Cardiac septum (tissue), 1 donor: Measurements from ENCODE around the gene KRTAP5-3. TPM values are rescaled to one million over a fixed set of nuclear protein-coding genes. Genes with fewer than 3 reads are reported as not detected.
"Not testable (repeated sequence)": the region's sequence is repeated elsewhere in the genome, so short reads cannot be mapped to it uniquely, and the experiment has no call there.

Experiments used
- DNase-seq: peaks from one replicate; pipeline ENCODE4 v3.0.0-alpha.2; 2020; ENCODE audit warnings: low spot score
- intact Hi-C: fragments of 100-400 bp; cut with DNase I; formaldehyde crosslinking; loops from one replicate; pipeline ENCODE4 v1.14.0; 2022
- long read RNA-seq: library from polyadenylated mRNA; unstranded; transcript quantifications from one replicate; pipeline ENCODE4 v2.0.0, GENCODE V29; 2021
- total RNA-seq: library from RNA; stranded (reverse); fragmentation: NEBNext Ultra II Directional; extraction: Animal tissue kit (Norgen Biotek cat#: 25700); gene quantifications from one replicate; pipeline ENCODE4 v1.2.1, GENCODE V29; 2021
- donor health status: DM: no; HTN: no; CAD: no.

The KRTAP5-3 gene, protein sequence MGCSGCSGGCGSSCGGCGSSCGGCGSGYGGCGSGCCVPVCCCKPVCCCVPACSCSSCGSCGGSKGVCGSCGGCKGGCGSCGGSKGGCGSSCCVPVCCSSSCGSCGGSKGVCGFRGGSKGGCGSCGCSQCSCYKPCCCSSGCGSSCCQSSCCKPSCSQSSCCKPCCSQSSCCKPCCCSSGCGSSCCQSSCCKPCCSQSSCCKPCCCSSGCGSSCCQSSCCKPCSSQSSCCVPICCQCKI
- not detected for total RNA-seq
- long read RNA-seq, result 0 reads

DNA sequence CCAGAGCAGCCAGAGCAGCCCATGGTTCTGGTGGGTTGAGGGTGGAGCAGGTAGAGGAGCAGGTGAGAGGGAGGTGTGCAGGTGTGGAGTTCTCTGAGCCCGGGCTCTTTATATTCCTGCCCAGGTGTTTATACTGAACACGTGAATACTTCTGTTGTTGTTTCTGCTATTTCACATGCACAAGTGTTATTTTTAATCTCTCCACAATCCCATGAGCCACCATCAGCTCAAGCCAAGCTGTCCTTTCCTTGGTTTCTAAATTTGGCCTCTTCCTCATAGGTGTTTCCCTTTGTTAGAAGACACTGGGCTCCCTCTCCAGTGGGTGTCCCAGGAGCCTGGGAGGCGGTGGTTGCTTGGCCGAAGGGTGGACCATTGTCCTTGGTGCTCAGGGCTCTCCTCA lies at the start of gene KRTAP5-3:
TSS of gene KRTAP5-3 (minus strand) at position 101 of the 400 bp plus-strand sequence. CDS start at position 23, 78 bp downstream.
- DNase-seq, result no peak
- intact Hi-C loops, result no loop called here

DNA sequence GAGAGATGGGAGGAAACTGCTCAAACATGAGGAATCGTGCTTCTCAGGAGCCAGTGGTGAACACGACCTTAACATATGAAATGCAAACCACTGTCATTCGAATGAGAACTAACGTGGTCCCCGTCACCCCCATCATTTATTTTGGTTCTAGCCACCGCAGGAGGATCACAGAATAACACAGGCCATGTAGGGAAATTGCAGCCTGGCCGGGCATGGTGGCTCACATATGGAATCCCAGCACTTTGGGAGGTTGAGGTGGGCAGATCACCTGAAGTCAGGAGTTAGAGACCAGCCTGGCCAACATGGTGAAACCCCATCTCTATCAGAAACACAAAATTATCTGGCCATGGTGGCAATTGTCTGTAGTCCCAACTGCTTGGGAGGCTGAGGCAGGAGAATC lies 48.4 kb upstream of the KRTAP5-3 start:
- intact Hi-C loops, result no loop called here
- DNase-seq, result no peak

DNA sequence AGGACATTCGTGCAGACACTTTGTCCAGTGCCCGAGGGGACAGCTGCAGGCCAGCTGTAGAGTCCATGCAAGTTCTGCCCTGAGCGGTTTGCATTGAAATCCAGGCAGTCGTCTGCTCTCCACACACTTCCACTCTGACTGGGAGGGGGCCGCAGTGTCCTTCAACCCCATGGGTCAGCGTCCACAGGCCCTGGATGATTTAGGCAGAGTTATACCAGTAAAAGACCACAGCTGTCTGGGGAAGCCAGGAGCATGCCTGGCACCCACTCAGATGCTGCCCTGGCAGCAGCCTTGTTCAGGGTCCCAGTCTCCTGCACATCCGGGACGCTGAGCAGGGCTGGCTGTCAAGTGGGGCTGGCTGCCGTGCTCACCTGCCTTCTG lies 47.8 kb upstream of the KRTAP5-3 start:
- intact Hi-C loops, result no loop called here
- no peak for DNase-seq

DNA sequence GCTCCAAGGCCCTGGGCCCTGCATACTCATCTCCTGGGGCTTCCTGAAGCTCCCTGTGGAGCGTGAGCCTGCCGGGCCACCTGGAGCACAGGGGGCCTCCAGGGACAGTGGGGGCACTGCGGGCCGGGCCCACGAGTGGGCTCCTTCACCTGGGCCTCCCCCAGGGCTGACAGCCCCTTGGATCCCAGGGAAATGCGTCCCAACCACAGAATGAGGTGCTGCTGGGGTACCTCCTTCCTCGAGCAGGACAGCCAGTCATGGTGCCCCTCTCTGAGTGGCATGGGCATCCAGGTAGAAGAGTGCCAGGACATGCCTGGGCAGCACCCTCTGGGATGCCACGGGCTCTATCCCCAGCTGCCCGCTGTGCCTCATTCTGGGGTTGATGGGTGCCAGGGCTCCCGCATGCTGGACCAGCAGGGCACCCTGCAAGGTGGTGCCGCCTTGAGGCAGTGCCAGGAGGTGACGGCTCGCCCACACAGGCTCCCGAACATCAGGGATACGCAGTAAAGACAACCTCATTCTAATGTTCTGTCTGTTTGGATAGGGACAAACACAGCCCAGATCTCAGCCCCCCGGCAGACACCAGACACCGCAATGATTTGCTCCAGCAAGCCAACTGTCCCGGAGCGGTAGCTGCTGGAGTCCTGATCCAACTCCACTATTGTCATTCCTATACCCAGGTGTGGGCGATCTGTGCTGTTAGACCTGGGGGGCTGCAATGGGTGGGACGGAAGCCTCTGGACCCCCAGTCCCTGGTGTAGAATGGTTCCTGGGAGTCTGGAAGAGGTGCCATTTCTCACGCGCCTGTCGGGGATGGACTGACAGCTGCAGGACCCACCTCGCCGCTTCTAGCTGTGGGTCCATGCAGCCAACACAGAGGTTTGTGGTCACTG lies 47.2 kb upstream of the KRTAP5-3 start:
- intact Hi-C loops, result no loop called here
- DNase-seq, result no peak

DNA sequence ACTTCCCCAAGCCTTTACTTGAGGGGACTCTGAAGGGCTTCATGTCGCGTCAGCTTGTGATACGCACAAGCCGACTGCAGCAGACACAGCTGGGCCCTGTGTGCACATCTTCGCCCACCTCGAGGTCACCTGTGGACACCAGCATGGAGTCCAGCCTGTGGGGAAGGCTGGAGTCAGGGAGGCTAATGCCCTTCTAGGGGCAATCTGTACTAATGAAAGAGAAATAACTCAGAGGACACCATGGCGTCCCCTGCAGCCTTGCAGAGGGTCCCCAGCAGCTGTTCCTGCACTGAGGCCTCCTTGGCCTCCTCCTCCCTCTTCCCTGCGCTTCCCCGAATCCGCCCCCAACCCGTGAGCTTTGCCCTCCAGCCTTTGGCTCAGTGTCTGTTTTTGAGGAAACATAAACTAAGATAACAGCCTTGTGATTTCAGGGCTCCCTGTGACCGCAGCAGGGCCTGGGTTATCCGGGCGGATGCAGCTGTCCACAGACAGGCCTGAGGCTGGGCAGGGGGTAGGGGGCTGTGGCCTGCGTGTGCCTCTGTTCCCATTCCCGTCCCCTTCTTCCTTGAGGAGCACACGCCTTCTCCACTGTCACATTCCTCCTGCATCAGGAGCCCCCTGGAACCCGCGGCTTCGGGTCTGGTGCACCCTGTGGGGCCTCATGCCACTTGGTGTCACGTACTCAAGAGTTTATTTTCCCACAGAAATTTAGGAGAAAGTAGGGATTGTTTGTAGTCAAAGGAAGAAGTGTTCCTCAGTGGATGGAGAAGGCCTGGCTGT lies 46.3 kb upstream of the KRTAP5-3 start:
- DNase-seq, result no peak
- intact Hi-C loops, result no loop called here

DNA sequence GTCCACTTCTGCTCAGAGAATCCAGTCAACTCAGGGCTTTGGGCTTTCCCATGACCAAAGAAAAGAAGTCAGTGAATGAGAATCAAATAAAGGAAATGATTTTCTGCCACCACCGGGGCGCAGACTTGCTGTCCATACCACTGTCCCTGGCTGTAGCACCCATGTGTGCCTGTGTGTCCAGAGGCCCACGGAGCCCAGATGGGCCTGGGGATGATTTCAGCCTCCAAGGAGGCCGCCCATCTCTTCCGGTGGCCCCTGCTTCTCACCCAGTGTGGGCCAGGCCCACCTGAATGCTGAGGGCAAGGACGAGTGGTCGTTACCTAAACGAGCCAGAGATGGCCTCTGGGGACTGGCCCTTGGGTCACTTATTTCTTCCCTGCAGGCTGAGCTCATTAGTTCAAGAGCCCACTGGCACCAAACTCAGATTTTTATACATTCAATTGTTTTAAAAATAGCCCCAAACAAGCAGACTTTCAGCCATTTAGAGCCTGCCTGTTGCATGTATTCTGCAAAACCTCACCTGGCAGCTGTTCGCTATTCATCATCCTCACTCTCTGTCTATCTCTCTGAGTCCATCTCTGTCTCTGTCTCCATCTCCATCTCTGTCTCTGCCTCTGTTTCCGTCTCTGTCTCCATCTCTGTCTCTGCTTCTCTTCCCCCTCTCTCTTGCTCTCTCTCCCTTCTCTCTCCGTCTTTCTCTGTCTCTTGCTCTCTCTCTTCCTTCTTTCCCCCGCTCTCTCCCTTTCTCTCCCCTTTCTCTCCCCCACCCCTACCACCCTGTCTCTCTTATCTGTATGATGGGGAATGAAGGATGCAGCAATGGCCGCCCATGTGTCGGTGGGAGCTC lies 45.5 kb upstream of the KRTAP5-3 start:
- intact Hi-C loops, result loop anchor here (2.0 kb wide), 3 partner anchors 41 to 499 kb away; no protein-coding TSS in a partner anchor
- no peak for DNase-seq

DNA sequence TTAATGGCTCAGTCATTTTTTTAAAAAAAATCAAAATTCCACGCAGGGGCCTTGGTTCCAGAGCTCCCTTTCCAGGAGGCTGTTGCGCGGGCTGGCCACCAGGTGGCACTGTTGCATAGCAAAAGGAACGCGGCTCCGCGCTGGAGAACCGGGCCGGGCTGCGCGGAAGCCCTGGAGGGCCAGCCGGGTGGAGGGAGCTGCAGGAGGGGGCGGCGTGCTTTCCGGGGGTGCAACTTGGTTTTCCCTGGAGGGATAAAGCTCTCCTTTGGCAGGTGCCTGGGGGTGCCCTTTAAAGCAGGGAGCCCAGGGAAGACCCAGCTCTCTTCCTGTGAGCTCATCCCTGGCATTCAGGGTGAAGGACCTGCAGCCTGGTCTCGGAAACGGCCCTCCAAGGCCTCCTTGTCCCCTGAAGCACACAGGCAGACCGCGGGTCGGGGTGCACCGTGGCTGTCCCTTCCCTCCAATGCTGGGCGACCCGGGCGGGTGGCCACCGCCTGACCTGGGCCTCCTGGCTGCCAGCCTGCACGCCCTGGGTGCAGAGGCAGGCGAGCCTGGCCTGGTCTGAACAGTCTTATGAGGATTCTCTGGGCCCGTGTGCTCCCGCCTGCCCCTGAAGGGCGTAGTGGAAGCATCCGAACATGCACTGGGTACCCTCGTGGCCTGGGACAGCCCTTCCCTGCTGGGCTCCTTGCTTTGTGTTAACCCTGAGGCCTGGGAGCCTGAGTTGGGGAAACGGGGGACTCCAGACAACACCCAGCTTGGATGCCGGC lies 44.7 kb upstream of the KRTAP5-3 start:
- intact Hi-C loops, result loop anchor here (2.0 kb wide), 3 partner anchors 42 to 500 kb away; no protein-coding TSS in a partner anchor
- peak; percentile 88 for DNase-seq

DNA sequence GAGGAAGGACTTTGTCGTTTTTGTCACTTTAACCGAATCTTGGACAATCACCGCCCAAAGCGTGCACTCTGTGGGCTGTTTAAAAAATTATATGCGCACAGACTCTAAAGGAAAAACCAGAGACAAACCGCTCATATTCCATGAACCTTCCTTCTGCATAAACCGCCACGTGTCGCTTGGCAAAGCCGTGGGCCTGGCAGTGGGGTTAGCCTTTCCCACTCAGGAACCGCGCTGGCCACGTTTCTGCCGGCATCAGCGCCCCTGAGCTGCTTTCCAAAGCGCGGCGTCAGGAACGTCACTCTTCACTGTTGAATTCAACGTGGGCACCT lies 44.1 kb upstream of the KRTAP5-3 start:
- DNase-seq, result no peak
- intact Hi-C loops, result loop anchor here (2.0 kb wide), 3 partner anchors 42 to 500 kb away; no protein-coding TSS in a partner anchor

DNA sequence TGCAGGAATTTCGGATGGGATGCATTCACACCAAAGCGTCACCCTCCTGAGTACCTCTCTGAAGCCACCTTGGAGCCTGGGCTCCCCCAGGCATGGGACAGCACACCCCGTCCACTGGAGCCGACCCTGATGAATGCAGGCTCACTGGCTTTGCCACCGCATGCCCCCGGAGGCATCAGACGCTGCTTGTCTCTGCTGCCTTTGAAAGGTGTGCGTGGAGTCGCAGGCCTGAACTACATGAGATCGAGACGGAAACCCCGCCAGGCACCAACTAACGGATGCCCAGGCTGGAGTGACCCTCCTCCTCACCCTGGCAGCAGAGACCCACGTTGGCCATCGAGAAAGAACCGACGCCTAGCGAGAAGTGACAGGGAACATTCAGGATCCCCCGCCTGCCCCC lies 43.8 kb upstream of the KRTAP5-3 start:
- intact Hi-C loops, result loop anchor here (2.0 kb wide), 3 partner anchors 43 to 501 kb away; no protein-coding TSS in a partner anchor

DNA sequence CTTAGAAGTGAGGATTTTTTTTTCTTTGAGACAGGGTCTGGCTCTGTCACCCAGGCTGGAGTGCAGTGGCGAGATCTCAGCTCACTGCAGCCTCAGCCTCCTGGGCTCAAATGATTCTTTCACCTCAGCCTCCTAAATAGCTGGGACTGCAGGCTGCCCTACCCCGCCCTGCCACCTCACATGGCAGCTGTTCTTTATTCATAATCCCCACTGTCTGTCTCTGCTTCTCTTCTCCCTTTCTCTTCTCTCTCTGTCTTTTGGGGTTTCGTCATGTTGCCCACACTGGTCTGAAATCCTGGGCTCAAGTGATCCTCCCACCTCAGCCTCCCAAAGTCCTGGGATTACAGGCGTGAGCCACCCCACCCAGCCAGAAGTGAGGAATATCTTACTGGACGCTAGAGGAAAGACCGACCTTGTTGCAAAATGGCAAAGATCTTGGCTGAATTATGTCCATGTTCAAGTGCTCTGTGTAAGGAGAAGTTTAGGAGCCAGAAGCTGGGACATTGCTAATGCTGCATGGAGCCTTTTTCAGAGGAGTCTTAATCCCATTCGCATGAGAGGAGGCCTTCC lies 43.2 kb upstream of the KRTAP5-3 start:
- intact Hi-C loops, result no loop called here

More for the DNA sequence above, 43.8 kb upstream of the KRTAP5-3 start:
- DNase-seq, result no peak

DNA sequence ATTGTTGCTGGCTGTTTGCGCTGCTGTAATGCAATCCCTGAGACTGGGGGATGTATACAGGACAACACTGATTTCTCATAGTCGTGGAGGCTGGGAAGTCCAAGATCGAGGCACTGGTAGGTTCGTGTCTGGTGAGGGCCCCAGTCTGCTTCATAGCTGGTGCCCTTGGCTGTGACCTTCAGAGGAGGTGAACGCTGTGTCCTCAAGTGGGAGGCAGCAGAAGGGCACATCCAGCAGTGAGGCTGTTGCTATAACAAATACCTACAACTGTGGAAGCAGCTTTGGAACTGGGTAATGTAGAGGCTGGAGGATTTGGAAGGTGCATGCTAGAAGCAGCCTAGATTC lies 42.6 kb upstream of the KRTAP5-3 start:
- DNase-seq, result no peak
- intact Hi-C loops, result no loop called here

More for the DNA sequence above, 43.2 kb upstream of the KRTAP5-3 start:
- no peak for DNase-seq

DNA sequence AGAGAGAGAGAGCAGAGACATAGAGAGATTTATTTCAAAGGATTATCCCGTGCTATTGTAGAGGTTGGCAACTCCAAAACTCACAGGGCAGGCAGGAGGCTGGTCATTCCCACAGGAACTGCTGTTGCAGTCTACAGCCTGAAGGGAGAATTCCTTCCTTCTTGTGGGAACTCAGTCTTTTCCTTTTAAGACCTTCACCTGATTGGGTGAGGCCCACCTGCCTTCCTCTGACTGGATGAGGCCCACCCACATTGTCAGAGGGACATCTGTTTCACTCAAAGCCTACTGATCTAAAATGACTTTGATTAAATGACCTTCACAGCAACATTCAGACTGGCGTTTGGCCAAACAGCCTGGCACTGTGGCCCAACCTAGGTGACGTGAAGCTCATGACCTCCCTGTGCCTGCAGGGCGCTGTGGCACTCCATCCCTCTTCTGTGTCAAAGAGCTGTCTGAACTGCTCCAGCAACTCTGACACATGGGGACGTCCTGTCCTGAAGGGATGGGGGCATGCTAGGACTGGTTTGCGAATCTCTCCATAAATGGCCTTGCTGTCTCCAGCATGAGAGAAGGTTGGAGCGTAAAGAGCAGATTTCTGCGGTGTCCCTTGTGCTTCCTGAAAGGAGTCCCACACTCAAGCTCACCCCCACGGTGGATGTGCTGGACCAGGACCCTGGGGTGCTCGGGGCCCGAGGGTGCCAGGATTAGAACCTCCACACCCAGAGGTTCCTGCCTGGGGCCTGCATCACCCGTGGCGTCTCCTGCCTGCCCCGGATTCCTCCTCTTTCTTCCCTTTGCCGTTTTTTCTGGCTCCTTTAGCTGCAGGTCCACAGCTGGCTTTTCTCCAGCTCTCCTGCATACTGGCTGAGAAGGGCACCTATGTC lies 42.0 kb upstream of the KRTAP5-3 start:
- peak; percentile 72 for DNase-seq
- intact Hi-C loops, result no loop called here

DNA sequence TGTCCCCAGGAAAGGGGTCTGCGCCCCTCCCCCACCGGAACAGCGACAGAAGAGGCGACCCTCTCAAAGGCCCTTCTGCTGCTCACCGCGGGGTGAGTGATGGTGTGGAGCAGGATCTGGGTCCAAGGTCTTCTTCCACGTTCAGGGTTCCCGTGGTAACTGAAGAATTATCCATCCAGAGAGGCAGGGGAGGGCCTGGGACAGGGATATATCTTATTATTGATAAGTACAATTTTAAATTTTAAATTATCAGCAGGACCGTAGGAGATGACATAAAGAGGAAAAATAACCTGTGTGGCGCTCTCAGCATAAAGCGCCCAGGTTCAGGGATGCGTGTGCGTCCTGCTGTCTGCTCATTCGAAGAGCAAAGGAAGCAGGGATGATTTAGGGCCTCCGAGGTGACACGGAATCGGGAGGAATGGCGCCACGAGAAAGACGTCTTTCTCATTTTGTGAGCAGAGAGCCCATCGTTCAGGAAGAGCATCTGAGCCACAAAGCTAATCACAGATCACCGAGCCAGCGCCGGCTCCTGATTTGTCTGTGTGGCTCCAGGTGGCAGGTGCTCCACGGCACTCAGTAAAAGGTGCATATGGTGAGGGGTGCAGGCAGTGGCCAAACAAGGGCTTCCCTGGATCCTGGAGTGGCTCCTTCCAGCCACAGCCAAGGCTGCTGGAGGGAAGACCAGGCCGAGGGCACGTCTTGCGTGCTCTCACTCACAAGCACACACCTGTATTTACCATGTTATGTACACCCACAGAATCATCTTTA lies 40.6 kb upstream of the KRTAP5-3 start:
- intact Hi-C loops, result no loop called here
- no peak for DNase-seq

DNA sequence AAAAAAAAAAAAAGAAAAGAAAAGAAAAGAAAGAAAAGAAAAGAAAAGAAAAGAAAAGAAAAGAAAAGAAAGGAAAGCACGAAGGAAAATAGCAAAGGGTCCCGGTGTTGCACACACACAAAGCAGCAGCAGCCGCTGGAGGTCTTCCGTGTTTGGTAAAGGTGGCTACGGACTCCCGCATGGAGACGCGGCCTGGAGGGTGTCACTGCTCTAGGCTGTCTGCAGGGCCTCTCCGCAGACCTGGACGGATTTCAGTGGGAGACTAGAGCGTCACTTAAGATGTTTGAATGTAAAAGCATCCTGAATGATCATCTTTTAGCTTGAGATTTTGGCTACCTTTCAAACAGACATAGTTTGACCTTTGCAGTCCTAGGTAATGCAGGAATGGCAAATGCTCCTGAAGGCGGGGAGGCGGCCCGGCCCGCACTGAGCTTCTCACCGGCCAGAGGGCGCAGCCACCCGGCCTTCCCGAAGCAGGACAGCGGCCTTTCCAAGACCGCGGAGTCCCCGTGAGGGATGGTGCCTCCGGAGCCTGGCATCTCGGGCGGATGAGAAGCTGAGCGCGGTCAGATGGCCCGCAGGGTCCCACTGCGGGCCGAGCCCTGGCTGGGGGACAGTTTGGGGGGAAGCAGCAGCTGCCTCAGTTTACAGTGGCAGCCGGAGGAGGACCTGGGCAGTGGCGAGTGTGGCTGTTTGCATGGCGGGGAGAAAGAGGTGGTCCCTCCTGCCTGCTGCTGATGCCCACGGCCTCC lies 39.8 kb upstream of the KRTAP5-3 start:
- intact Hi-C loops, result no loop called here
- DNase-seq, result no peak

DNA sequence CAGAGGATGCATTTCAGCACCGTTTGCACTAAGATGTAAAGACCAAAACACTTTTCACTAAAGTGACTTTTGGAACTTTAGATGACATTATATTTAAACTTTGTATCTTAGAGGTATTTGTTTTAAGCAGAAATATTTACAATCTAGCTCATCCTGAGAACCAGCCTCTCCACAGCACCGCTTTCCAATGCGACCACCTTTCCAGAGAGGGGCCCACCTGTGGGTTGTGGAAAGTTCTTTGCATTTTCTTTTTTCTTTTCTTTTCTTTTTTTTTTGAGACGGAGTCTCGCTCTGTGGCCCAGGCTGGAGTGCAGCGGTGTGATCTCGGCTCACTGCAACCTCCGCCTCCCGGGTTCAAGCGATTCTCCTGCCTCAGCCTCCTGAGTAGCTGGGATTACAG lies 38.3 kb upstream of the KRTAP5-3 start:
- DNase-seq, intact Hi-C loops: not testable (repeated sequence)

DNA sequence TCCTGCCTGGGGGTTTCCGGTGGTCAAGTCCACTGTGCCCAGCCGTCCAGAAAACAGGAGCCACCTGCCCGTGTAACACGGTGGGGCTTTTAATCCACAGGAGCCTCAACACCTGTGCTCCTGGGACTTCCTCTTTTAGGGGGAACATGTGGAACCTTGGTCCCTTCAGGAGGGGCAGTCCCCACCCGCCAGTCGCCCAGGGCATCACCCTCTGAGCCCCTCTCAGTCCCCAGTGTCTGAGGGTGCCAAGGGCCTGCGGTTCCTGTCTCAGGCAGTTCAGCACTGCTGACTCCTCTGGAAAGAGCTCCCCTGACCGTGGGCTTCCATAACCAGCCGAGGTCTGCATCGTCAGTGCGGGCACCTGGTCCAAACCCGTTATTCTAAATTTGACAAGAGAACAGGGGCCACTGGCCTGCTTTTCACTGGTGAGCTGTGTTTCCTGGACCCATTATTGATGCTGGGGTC lies 37.1 kb upstream of the KRTAP5-3 start:
- intact Hi-C loops, result no loop called here
- no peak for DNase-seq
